Measurements from ENCODE around the gene FHIP2A. TPM values are rescaled to one million over a fixed set of nuclear protein-coding genes. Genes with fewer than 3 reads are reported as not detected.

FHIP2A gene
- total and polyA plus RNA-seq, 2 experiments from 2014 or later, result 6.7 to 11.8 TPM

GRCh38 chr10:114823077-114823463, 1.5 kb downstream of the FHIP2A start:
- Histone ChIP-seq H3K27me3 (ENCODE audit: insufficient read depth) (no peaks in the 10 kb centered on the region), H3F3A (replicated peaks; ENCODE audit: low read depth) (no peaks in the 10 kb centered on the region), H3K4me3 (peak overlapping the region; percentile 97), H3K79me2 (replicated peaks; ENCODE audit: insufficient read depth) (peaks cover 51% of the 10 kb centered on the region), H3K4me2 (peak overlapping the region; percentile 100), H3K27ac (ENCODE audit: low read depth) (peak overlapping the region; percentile 80; the same call in 1 of the 2 replicates), H3K9me2 (ENCODE audit: insufficient read depth) (no peaks in the 10 kb centered on the region), H4K20me1 (replicated peaks; ENCODE audit: insufficient read depth) (no peaks in the 10 kb centered on the region), H3K4me1 (ENCODE audit: insufficient read depth) (peaks cover 5% of the 10 kb centered on the region), H3K36me3 (ENCODE audit: insufficient read depth) (no peaks in the 10 kb centered on the region), H2AFZ (no peak overlapping the region)
- DNase-seq (ENCODE audit: low spot score) (no peak), ATAC-seq (no peak)
- H3K36me3 Mint-ChIP-seq (ENCODE audit: low read depth), result peaks cover 3% of the 10 kb centered on the region; the same call in 2 of the 3 replicates
- H3K4me3 Mint-ChIP-seq, result peak overlapping the region; percentile 93
- no peak overlapping the region for H3K27ac Mint-ChIP-seq
- H3K9me3 Mint-ChIP-seq, result no peaks in the 10 kb centered on the region
- TF ChIP-seq NANOG (IDR thresholded peaks at IDR 0.05; ENCODE audit: borderline replicate concordance), result no peak
- no peak for TF ChIP-seq STAT1 (IDR thresholded peaks at IDR 0.05; ENCODE audit: unreplicated experiment)
- no peak for TF ChIP-seq ETS1 (IDR thresholded peaks at IDR 0.05)
- no peak for TF ChIP-seq JUNB (IDR thresholded peaks at IDR 0.05; ENCODE audit: unreplicated experiment)
- no peak for TF ChIP-seq REST (IDR thresholded peaks at IDR 0.05; ENCODE audit: unreplicated experiment)
- TF ChIP-seq ZNF462 (CRISPR knock-in tag; IDR thresholded peaks at IDR 0.05), result no peak
- TF ChIP-seq EZH2 (IDR thresholded peaks at IDR 0.05; ENCODE audit: low read depth, unreplicated experiment), result no peak
- no peak for TF ChIP-seq EZH2phosphoT487 (IDR thresholded peaks at IDR 0.05; ENCODE audit: unreplicated experiment)
- no peak for TF ChIP-seq CTCF (conservative IDR thresholded peaks at IDR 0.05; ENCODE audit: low read depth in 2 of 2)
- TF ChIP-seq ZNF114 (CRISPR knock-in tag; IDR thresholded peaks at IDR 0.05), result no peak
- no peak for TF ChIP-seq POLR2AphosphoS5 (IDR thresholded peaks at IDR 0.05; ENCODE audit: low read depth)
- no peak for TF ChIP-seq ZNF331 (CRISPR knock-in tag; IDR thresholded peaks at IDR 0.05; ENCODE audit: low read depth)
- TF ChIP-seq CREB1 (CRISPR knock-in tag; IDR thresholded peaks at IDR 0.05; ENCODE audit: low read depth), result no peak
- peaks cover 4% of the 10 kb centered on the region for H3K27me3 Mint-ChIP-seq (ENCODE audit: insufficient read depth, low read depth, poor library complexity)
- H3K4me1 Mint-ChIP-seq, result peaks cover 11% of the 10 kb centered on the region
